IMR-90 (cell line): Measurements from ENCODE around the gene SLX9. TPM values are rescaled to one million over a fixed set of nuclear protein-coding genes. Genes with fewer than 3 reads are reported as not detected.

Experiments
- ATAC-seq: fragments of 200-7000 bp; cut with Tn5 transposase; 2 replicates; pipeline ENCODE4 v1.9.1; 2020; ENCODE audit warnings: low read depth, mild to moderate bottlenecking, moderate library complexity
- BruUV-seq: library from RNA; stranded (reverse); fragments of 400-500 nt; replicated peaks from 2 replicates; lab custom pipeline; 2021; lab: Mats Ljungman, UMichigan
- CTCF ChIA-PET: fragments of 300-600 bp; formaldehyde crosslinking; extraction: SDS; loops from one replicate; lab custom pipeline; 2021; ENCODE audit warnings: antibody characterized with exemption; lab: Yijun Ruan, JAX
- POLR2A ChIA-PET: fragments of 300-600 bp; sonication (Branson Sonifier 250); formaldehyde crosslinking; loops from one replicate; lab custom pipeline; 2022; ENCODE audit warnings: antibody characterized with exemption; ENCODE audit not compliant: unreplicated experiment; lab: Charles Lee
- DNase-seq: peaks from one replicate; pipeline ENCODE4 v3.0.0; 2013
- H2AFZ ChIP-seq: replicated peaks from 2 replicates; pipeline ENCODE3; 2013; ENCODE audit warnings: low read length, mild to moderate bottlenecking; ENCODE audit not compliant: poor library complexity
- H2AK5ac ChIP-seq: 2 replicates; pipeline ENCODE4 v1.6.1; 2013; ENCODE audit warnings: low read depth, low read length, inconsistent platforms
- H2AK9ac ChIP-seq: replicated peaks from 2 replicates; pipeline ENCODE3; 2013; ENCODE audit warnings: mild to moderate bottlenecking, low read depth, low read length, moderate library complexity; ENCODE audit not compliant: poor library complexity
- H2BK120ac ChIP-seq: 2 replicates; pipeline ENCODE4 v1.6.1; 2013; ENCODE audit warnings: low read depth, low read length, inconsistent platforms
- H2BK15ac ChIP-seq: 3 replicates; pipeline ENCODE4 v1.6.1; 2013; ENCODE audit warnings: low read depth, low read length, inconsistent platforms
- H2BK20ac ChIP-seq: 2 replicates; pipeline ENCODE4 v1.6.1; 2013; ENCODE audit warnings: low read depth, mild to moderate bottlenecking, inconsistent platforms, low read length, moderate library complexity
- H2BK5ac ChIP-seq: 2 replicates; pipeline ENCODE4 v1.6.1; 2013; ENCODE audit warnings: mild to moderate bottlenecking, low read depth, low read length, inconsistent platforms; ENCODE audit not compliant: poor library complexity, severe bottlenecking
- H3K14ac ChIP-seq: replicated peaks from 2 replicates; pipeline ENCODE4 v1.6.1; 2013; ENCODE audit warnings: low read depth, low read length, inconsistent platforms
- H3K18ac ChIP-seq: 2 replicates; pipeline ENCODE4 v1.6.1; 2013; ENCODE audit warnings: low read depth, low read length, control low read depth
- H3K23ac ChIP-seq: 2 replicates; pipeline ENCODE4 v1.6.1; 2013; ENCODE audit warnings: low read depth, low read length, inconsistent platforms
- H3K27ac ChIP-seq: 2 replicates; pipeline ENCODE4 v1.5.1; 2013; ENCODE audit warnings: mild to moderate bottlenecking, control low read depth, low read length; ENCODE audit not compliant: insufficient read depth
- H3K27me3 ChIP-seq: 2 replicates; pipeline ENCODE4 v1.6.1; 2013; ENCODE audit warnings: low read length; ENCODE audit not compliant: control insufficient read depth, insufficient read depth
- H3K36me3 ChIP-seq: 2 replicates; pipeline ENCODE4 v1.6.1; 2013; ENCODE audit warnings: low read length, mixed read lengths; ENCODE audit not compliant: control insufficient read depth, insufficient read depth
- H3K4ac ChIP-seq: 2 replicates; pipeline ENCODE4 v1.6.1; 2013; ENCODE audit warnings: low read depth, low read length, inconsistent platforms
- H3K4me1 ChIP-seq: 2 replicates; pipeline ENCODE4 v1.6.1; 2013; ENCODE audit warnings: low read length, mixed read lengths; ENCODE audit not compliant: control insufficient read depth, insufficient read depth
- H3K4me2 ChIP-seq: 2 replicates; pipeline ENCODE4 v1.6.1; 2013; ENCODE audit warnings: low read depth, mild to moderate bottlenecking, control low read depth, low read length, moderate library complexity
- H3K4me3 ChIP-seq: 2 replicates; pipeline ENCODE4 v1.5.1; 2013; ENCODE audit warnings: low read depth, mild to moderate bottlenecking, control low read depth, low read length, moderate library complexity; ENCODE audit not compliant: insufficient read depth
- H3K56ac ChIP-seq: 2 replicates; pipeline ENCODE4 v1.6.1; 2013; ENCODE audit warnings: low read length, inconsistent platforms; ENCODE audit not compliant: insufficient read depth; ENCODE audit errors: extremely low read depth
- H3K79me1 ChIP-seq, 2 experiments: 2 replicates each; pipeline ENCODE4 v1.6.1; 2013; ENCODE audit warnings: low read length in 2 of 2, inconsistent platforms in 1 of 2, low read depth in 1 of 2
- H3K9ac ChIP-seq: 2 replicates; pipeline ENCODE4 v1.6.1; 2013; ENCODE audit warnings: low read depth, low read length, control low read depth
- H3K9me1 ChIP-seq: 2 replicates; pipeline ENCODE4 v1.6.1; 2013; ENCODE audit warnings: low read length, inconsistent platforms; ENCODE audit not compliant: insufficient read depth
- H3K9me3 ChIP-seq: 2 replicates; pipeline ENCODE4 v1.6.1; 2013; ENCODE audit warnings: low read length; ENCODE audit not compliant: control insufficient read depth, insufficient read depth
- H4K20me1 ChIP-seq: 2 replicates; pipeline ENCODE4 v1.6.1; 2013; ENCODE audit warnings: low read length, inconsistent platforms; ENCODE audit not compliant: insufficient read depth
- H4K5ac ChIP-seq: 2 replicates; pipeline ENCODE4 v1.6.1; 2013; ENCODE audit warnings: mild to moderate bottlenecking, low read depth, low read length, control low read depth
- H4K8ac ChIP-seq, 2 experiments: 2 replicates each; pipeline ENCODE4 v1.6.1; 2013; ENCODE audit warnings: low read depth in 2 of 2, low read length in 2 of 2, control low read depth in 1 of 2, inconsistent platforms in 1 of 2
- H4K91ac ChIP-seq: 2 replicates; pipeline ENCODE4 v1.6.1; 2013; ENCODE audit warnings: low read depth, low read length, inconsistent platforms; ENCODE audit not compliant: insufficient read depth
- BHLHE40 ChIP-seq: fragments of 150-350 bp; IDR thresholded peaks from 2 replicates; pipeline ENCODE4 v1.6.1; 2016; ENCODE audit warnings: mild to moderate bottlenecking, low read depth, low read length
- CEBPB ChIP-seq: IDR thresholded peaks from 2 replicates; pipeline ENCODE4 v1.6.1; 2012; ENCODE audit warnings: low read depth, low read length, improper control_type of control experiment
- CHD1 ChIP-seq: IDR thresholded peaks from 2 replicates; pipeline ENCODE4 v1.6.1; 2012; ENCODE audit warnings: low read depth, low read length, improper control_type of control experiment
- CTCF ChIP-seq: conservative IDR thresholded peaks from 2 replicates; pipeline ENCODE4 v1.5.1; 2012; ENCODE audit warnings: mild to moderate bottlenecking, low read depth, low read length, improper control_type of control experiment
- ELK1 ChIP-seq: fragments of 150-350 bp; IDR thresholded peaks from 2 replicates; pipeline ENCODE4 v1.6.1; 2016; ENCODE audit warnings: low read depth, mild to moderate bottlenecking, low read length, moderate library complexity, borderline replicate concordance
- FOS ChIP-seq: fragments of 150-350 bp; IDR thresholded peaks from 2 replicates; pipeline ENCODE4 v1.6.1; 2016; ENCODE audit warnings: low read depth, low read length
- MAFK ChIP-seq: IDR thresholded peaks from 2 replicates; pipeline ENCODE4 v1.6.1; 2012; ENCODE audit warnings: low read depth, low read length, improper control_type of control experiment
- MAZ ChIP-seq: IDR thresholded peaks from 2 replicates; pipeline ENCODE4 v1.6.1; 2012; ENCODE audit warnings: low read depth, mild to moderate bottlenecking, low read length, improper control_type of control experiment, moderate library complexity, borderline replicate concordance
- MXI1 ChIP-seq: IDR thresholded peaks from 2 replicates; pipeline ENCODE4 v1.6.1; 2012; ENCODE audit warnings: low read depth, mild to moderate bottlenecking, low read length, moderate library complexity, borderline replicate concordance
- NFE2L2 ChIP-seq: fragments of 150-350 bp; IDR thresholded peaks from 2 replicates; pipeline ENCODE4 v1.6.1; 2016; ENCODE audit warnings: low read depth, mild to moderate bottlenecking, low read length
- POLR2A ChIP-seq: IDR thresholded peaks from 2 replicates; pipeline ENCODE4 v1.6.1; 2012; ENCODE audit warnings: mild to moderate bottlenecking, low read depth, low read length
- RAD21 ChIP-seq: IDR thresholded peaks from 2 replicates; pipeline ENCODE4 v1.6.1; 2012; ENCODE audit warnings: low read length, improper control_type of control experiment
- RCOR1 ChIP-seq: IDR thresholded peaks from 2 replicates; pipeline ENCODE4 v1.6.1; 2012; ENCODE audit warnings: mild to moderate bottlenecking, low read length, improper control_type of control experiment; ENCODE audit not compliant: insufficient replicate concordance
- RFX5 ChIP-seq: IDR thresholded peaks from 2 replicates; pipeline ENCODE4 v1.8.0; 2012; ENCODE audit warnings: low read depth, mild to moderate bottlenecking, low read length, moderate library complexity
- SMC3 ChIP-seq: fragments of 150-350 bp; IDR thresholded peaks from 2 replicates; pipeline ENCODE4 v1.6.1; 2016; ENCODE audit warnings: low read depth, mild to moderate bottlenecking, antibody characterized with exemption, low read length, moderate library complexity
- WGBS, 2 experiments: methylation state at CpG; one replicate each; pipeline versions ENCODE4 v1.1.5 to v1.1.7; 2013; ENCODE audit warnings: missing lambda C conversion rate in 2 of 2; ENCODE audit not compliant: insufficient read length in 1 of 2; ENCODE audit errors: extremely low coverage in 2 of 2; 5-methylcytosine and 5-hydroxymethylcytosine counted together
- dilution Hi-C: fragments of 300-500 bp; cut with HindIII; formaldehyde crosslinking; loops from one replicate; pipeline ENCODE4 v1.14.3; 2018; ENCODE audit warnings: low sequenced_read_pairs; ENCODE audit not compliant: unreplicated experiment
- in situ Hi-C: fragments of 300-500 bp; cut with MboI; formaldehyde crosslinking; loops from 3 replicates; pipeline ENCODE4 v1.14.3; 2019; ENCODE audit warnings: low sequenced_read_pairs, inconsistent platforms, mixed read lengths
- intact Hi-C: fragments of 100-400 bp; cut with micrococcal nuclease; formaldehyde crosslinking; loops from 2 replicates; pipeline ENCODE4 v1.10.0; 2022
- polyA plus RNA-seq, 3 experiments: library from polyadenylated mRNA; depleted of rRNA; stranded (reverse); fragments of >200 nt; gene quantifications; 2 replicates each; pipeline ENCODE4 v1.2.3, GENCODE V29; 2012; ENCODE audit warnings: low replicate concordance in 1 of 3
- total RNA-seq: library from RNA; depleted of rRNA; stranded (reverse); fragments of >200 nt; gene quantifications from 2 replicates; pipeline ENCODE4 v1.2.3, GENCODE V29; 2012
- TF ChIP-seq, protein P1 (sequence below): fragments of 150-350 bp; IDR thresholded peaks from 2 replicates; pipeline ENCODE4 v1.6.1; 2017; ENCODE audit warnings: mild to moderate bottlenecking, antibody characterized with exemption, low read length, low read depth

SLX9 gene
- total and polyA plus RNA-seq, 2 of the 4 experiments (the other 2 are of a cell fraction), result 10.4 to 21.7 TPM

DNA sequence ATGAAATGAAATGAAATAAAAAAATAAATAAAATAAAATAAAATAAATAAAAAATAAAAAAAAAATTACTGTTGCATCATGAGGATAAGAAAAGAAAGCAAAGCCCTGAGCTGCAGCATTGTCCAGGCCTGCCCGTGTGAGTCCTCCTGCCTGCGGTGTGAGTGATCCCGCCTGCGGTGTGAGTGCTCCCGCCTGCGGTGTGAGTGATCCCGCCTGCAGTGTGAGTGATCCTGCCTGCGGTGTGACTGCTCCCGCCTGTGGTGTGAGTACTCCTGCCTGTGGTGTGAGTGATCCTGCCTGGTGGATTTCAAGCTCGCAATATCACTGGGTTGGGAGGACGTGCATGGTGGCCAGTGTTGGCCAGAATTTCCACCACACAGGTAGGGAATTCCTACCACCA is 44.0 kb upstream of the SLX9 start:
- intact Hi-C loops (no loop called here), in situ Hi-C loops (no loop called here), dilution Hi-C loops (no loop called here)
- Histone ChIP-seq H4K91ac (no peak overlapping the region), H3K4me1 (no peaks in the 10 kb centered on the region), H2BK20ac (no peak overlapping the region), H3K9ac (no peak overlapping the region), H4K20me1 (0 out of 2 replicates have a peak, but pooled peaks cover 5% of the 10 kb centered on the region), H3K27me3 (peaks cover 80% of the 10 kb centered on the region), H3K14ac (no peak overlapping the region), H2BK120ac (no peak overlapping the region), H3K18ac (no peak overlapping the region), H3K4me2 (no peak overlapping the region), H2BK5ac (no peak overlapping the region), H4K8ac (no peak overlapping the region), H3K36me3 (no peaks in the 10 kb centered on the region), H3K4me3 (no peak overlapping the region), H3K4ac (no peak overlapping the region), H2BK15ac (no peak overlapping the region), H3K79me1 (no peaks in the 10 kb centered on the region), H3K56ac (no peak overlapping the region), H3K27ac (no peak overlapping the region), H3K9me1 (no peaks in the 10 kb centered on the region), H2AK9ac (no peak overlapping the region), H2AFZ (no peak overlapping the region), H2AK5ac (no peak overlapping the region), H4K5ac (no peak overlapping the region), H3K9me3 (no peaks in the 10 kb centered on the region), H3K23ac (no peak overlapping the region)
- ChIA-PET CTCF (interaction anchor here (0.7 kb wide), 1 partner anchor 14 kb away, joined by 3 read pairs; no protein-coding TSS in a partner anchor), POLR2A (no interaction called here)
- WGBS, 2 experiments, result no CpG with 5 or more reads among the region's 11 CpGs
- DNase-seq (no peak), ATAC-seq (no peak)
- TF ChIP-seq RFX5, result no peak
- TF ChIP-seq CEBPB, result no peak
- TF ChIP-seq, protein P1, sequence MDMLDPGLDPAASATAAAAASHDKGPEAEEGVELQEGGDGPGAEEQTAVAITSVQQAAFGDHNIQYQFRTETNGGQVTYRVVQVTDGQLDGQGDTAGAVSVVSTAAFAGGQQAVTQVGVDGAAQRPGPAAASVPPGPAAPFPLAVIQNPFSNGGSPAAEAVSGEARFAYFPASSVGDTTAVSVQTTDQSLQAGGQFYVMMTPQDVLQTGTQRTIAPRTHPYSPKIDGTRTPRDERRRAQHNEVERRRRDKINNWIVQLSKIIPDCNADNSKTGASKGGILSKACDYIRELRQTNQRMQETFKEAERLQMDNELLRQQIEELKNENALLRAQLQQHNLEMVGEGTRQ, result no peak
- TF ChIP-seq CHD1, result no peak
- TF ChIP-seq MAZ, result no peak
- no peak for TF ChIP-seq POLR2A
- TF ChIP-seq RAD21, result no peak
- TF ChIP-seq FOS, result no peak
- TF ChIP-seq MXI1, result no peak
- no peak for TF ChIP-seq ELK1
- no peak; the same call in 1 of the 2 replicates for TF ChIP-seq BHLHE40
- TF ChIP-seq MAFK, result no peak
- no peak for TF ChIP-seq SMC3
- no peak for TF ChIP-seq RCOR1
- TF ChIP-seq CTCF, result no peak
- no peak for TF ChIP-seq NFE2L2
- BruUV-seq, result no TSS peak
